GM23338 (cell line): ENCODE results near the gene GRID1.

Experiments used
- CREB1 ChIP-seq: fragments of 250-450 bp; sonication (Bioruptor Pico); IDR thresholded peaks from 2 replicates; pipeline ENCODE4 v1.5.0; 2020; ENCODE audit warnings: low read depth, mild to moderate bottlenecking, moderate library complexity
- CTCF ChIP-seq, 2 experiments: fragments of 200-600 bp in 1 of 2; sonication (generic) in 1 of 2; conservative IDR thresholded peaks; 2 replicates each; pipeline versions ENCODE4 v1.5.1 to v1.6.1; 2016 to 2017; ENCODE audit warnings: antibody characterized with exemption in 2 of 2, low read depth in 2 of 2, mild to moderate bottlenecking in 2 of 2, moderate library complexity in 1 of 2
- ETS1 ChIP-seq: IDR thresholded peaks from 2 replicates; pipeline ENCODE4 v1.6.1; 2016; ENCODE audit warnings: antibody characterized with exemption
- EZH2 ChIP-seq: fragments of 200-600 bp; sonication (generic); IDR thresholded peaks from one replicate; pipeline ENCODE4 v1.8.0; 2017; ENCODE audit warnings: antibody characterized with exemption, mild to moderate bottlenecking, low read depth; ENCODE audit not compliant: unreplicated experiment
- EZH2phosphoT487 ChIP-seq: fragments of 200-600 bp; sonication (generic); IDR thresholded peaks from one replicate; pipeline ENCODE4 v1.8.1; 2018; ENCODE audit warnings: antibody characterized with exemption; ENCODE audit not compliant: unreplicated experiment
- JUNB ChIP-seq: IDR thresholded peaks from one replicate; pipeline ENCODE4 v1.6.1; 2016; ENCODE audit warnings: antibody characterized with exemption; ENCODE audit not compliant: unreplicated experiment
- POLR2AphosphoS5 ChIP-seq: IDR thresholded peaks from 2 replicates; pipeline ENCODE4 v1.6.1; 2016; ENCODE audit warnings: antibody characterized with exemption, low read depth
- REST ChIP-seq: IDR thresholded peaks from one replicate; pipeline ENCODE4 v1.6.1; 2018; ENCODE audit warnings: antibody characterized with exemption; ENCODE audit not compliant: unreplicated experiment
- ZNF331 ChIP-seq: fragments of 250-450 bp; sonication (Bioruptor Pico); IDR thresholded peaks from 2 replicates; pipeline ENCODE4 v1.5.0; 2020; ENCODE audit warnings: low read depth, mild to moderate bottlenecking, moderate library complexity

GRCh38 chr10:85857791-85858190, 508.8 kb downstream of the GRID1 start:
- TF ChIP-seq EZH2phosphoT487 (no peak), REST (no peak), POLR2AphosphoS5 (no peak), CTCF (conservative IDR thresholded peaks at IDR 0.05; ENCODE audit: low read depth in 2 of 2) (no peak), EZH2 (no peak), CREB1 (no peak), ETS1 (no peak), JUNB (no peak), ZNF331 (CRISPR knock-in tag) (no peak)
